T-helper 1 cell treated with Interleukin-12 subunit alpha and Interleukin-12 subunit beta and Interleukin-4 antibody, amounts not matched to agents 30 μg/mL and 1 μg/mL, for 36 hours (primary cell): ENCODE measurements around the gene ETS1.

Experiments
- H3K27ac Mint-ChIP-seq: one replicate; pipeline ENCODE4 v1.8.0; 2021; ENCODE audit warnings: mild to moderate bottlenecking, mixed read lengths
- H3K27me3 Mint-ChIP-seq: one replicate; pipeline ENCODE4 v1.8.0; 2021; ENCODE audit warnings: low read depth, mixed read lengths
- H3K36me3 Mint-ChIP-seq: one replicate; pipeline ENCODE4 v1.8.0; 2021; ENCODE audit warnings: low read depth, mixed read lengths
- H3K4me1 Mint-ChIP-seq: one replicate; pipeline ENCODE4 v1.8.0; 2021; ENCODE audit warnings: low read depth, mixed read lengths
- H3K4me3 Mint-ChIP-seq: one replicate; pipeline ENCODE4 v1.8.0; 2021; ENCODE audit warnings: mild to moderate bottlenecking, moderate library complexity, mixed read lengths
- H3K9me3 Mint-ChIP-seq: one replicate; pipeline ENCODE4 v1.8.0; 2021; ENCODE audit warnings: mixed read lengths

Gene ETS1

GRCh38 chr11:128535468-128536457 lies 51.6 kb downstream of the ETS1 start:
- H3K27ac Mint-ChIP-seq = no peak overlapping the region
- no peak overlapping the region for H3K4me3 Mint-ChIP-seq
- H3K27me3 Mint-ChIP-seq = peaks cover 5% of the 10 kb centered on the region
- H3K9me3 Mint-ChIP-seq = peaks cover 12% of the 10 kb centered on the region
- H3K4me1 Mint-ChIP-seq = peaks cover 9% of the 10 kb centered on the region
- peaks cover 6% of the 10 kb centered on the region for H3K36me3 Mint-ChIP-seq

DNA sequence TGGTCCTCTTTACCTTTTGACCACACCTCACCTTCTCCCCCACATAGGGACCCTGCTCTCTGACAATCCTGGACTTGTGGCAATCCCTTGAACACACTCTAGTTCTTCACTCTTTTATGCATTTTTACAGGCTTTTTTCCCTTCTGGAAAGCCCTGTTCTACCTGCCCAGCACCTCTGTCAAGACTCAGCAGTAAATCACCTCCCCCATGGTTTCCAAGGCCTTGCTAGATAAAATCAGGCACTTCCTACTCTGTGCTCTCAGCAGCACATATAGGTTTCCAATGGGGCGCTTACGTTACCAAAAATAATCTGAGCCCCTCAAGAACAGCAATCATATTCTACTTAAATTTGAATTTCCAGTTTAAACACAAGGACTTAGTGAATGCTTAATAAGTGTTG lies 53.9 kb downstream of the ETS1 start:
- Mint-ChIP-seq H3K27me3 (peaks cover 5% of the 10 kb centered on the region), H3K27ac (no peak overlapping the region), H3K9me3 (peaks cover 12% of the 10 kb centered on the region), H3K36me3 (peaks cover 4% of the 10 kb centered on the region), H3K4me3 (no peak overlapping the region), H3K4me1 (peaks cover 21% of the 10 kb centered on the region)

DNA sequence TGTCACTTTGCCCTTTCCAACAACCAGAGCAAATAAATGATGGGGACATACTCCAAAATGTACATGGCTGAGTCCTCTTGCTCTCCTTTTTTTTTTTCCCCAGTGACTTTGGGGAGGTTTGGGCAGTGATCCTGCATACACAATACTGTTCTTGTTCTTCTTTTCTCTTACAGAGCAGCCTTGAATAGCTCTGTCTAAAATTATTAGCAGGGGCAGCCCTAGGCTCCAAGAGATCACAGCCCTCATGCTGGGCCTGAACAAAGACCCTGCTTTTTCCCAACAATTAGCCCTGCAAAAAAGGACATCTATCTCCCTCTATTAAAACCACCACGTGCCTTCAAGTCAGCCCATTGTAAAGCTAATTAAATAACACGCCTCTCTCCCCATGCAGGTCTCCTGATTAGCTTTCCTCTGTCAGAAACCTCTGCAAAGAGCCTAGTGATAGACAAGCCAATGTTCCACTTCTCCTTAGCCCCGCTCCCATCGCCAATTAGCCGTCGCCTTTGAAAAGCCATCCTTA lies 54.7 kb downstream of the ETS1 start:
- Mint-ChIP-seq H3K36me3 (peaks cover 4% of the 10 kb centered on the region), H3K4me1 (peaks cover 29% of the 10 kb centered on the region), H3K4me3 (no peak overlapping the region), H3K27me3 (peaks cover 5% of the 10 kb centered on the region), H3K27ac (no peak overlapping the region), H3K9me3 (peaks cover 12% of the 10 kb centered on the region)

GRCh38 chr11:128532016-128532571 lies 55.3 kb downstream of the ETS1 start:
- Mint-ChIP-seq H3K36me3 (peaks cover 4% of the 10 kb centered on the region), H3K9me3 (peaks cover 12% of the 10 kb centered on the region), H3K27me3 (peaks cover 5% of the 10 kb centered on the region), H3K27ac (no peak overlapping the region), H3K4me3 (no peak overlapping the region), H3K4me1 (peaks cover 35% of the 10 kb centered on the region)

DNA sequence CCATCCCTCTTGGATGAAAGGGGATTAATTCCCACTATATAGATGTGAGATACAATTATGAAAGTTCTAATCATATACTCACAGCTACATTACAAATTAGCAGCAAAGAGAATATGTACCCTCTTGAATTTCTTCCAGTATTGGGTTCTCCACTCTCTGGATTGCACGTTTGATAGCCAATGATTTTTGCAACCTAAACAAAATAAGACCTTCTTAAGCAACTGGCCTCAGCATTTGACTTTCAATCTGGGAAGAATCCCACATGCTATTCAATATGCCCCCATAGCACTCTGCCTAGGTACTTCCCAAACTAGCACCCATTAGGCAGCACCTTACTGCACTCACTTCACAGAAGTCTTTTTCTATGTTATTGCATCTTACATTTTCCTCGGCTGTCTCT lies 55.8 kb downstream of the ETS1 start:
- H3K4me3 Mint-ChIP-seq = no peak overlapping the region
- peaks cover 12% of the 10 kb centered on the region for H3K9me3 Mint-ChIP-seq
- H3K27ac Mint-ChIP-seq = no peak overlapping the region
- peaks cover 5% of the 10 kb centered on the region for H3K27me3 Mint-ChIP-seq
- H3K4me1 Mint-ChIP-seq = peaks cover 40% of the 10 kb centered on the region
- H3K36me3 Mint-ChIP-seq = peaks cover 4% of the 10 kb centered on the region

GRCh38 chr11:128530118-128531074 lies 57.0 kb downstream of the ETS1 start:
- H3K4me1 Mint-ChIP-seq = peaks cover 49% of the 10 kb centered on the region
- H3K27me3 Mint-ChIP-seq = no peaks in the 10 kb centered on the region
- H3K4me3 Mint-ChIP-seq = no peak overlapping the region
- no peak overlapping the region for H3K27ac Mint-ChIP-seq
- peaks cover 4% of the 10 kb centered on the region for H3K36me3 Mint-ChIP-seq
- H3K9me3 Mint-ChIP-seq = peaks cover 11% of the 10 kb centered on the region

GRCh38 chr11:128528294-128528693 lies 59.1 kb downstream of the ETS1 start:
- Mint-ChIP-seq H3K27ac (peak overlapping the region; percentile 73), H3K4me1 (peaks cover 57% of the 10 kb centered on the region), H3K4me3 (peak overlapping the region; percentile 27), H3K9me3 (no peaks in the 10 kb centered on the region), H3K36me3 (no peaks in the 10 kb centered on the region), H3K27me3 (no peaks in the 10 kb centered on the region)

DNA sequence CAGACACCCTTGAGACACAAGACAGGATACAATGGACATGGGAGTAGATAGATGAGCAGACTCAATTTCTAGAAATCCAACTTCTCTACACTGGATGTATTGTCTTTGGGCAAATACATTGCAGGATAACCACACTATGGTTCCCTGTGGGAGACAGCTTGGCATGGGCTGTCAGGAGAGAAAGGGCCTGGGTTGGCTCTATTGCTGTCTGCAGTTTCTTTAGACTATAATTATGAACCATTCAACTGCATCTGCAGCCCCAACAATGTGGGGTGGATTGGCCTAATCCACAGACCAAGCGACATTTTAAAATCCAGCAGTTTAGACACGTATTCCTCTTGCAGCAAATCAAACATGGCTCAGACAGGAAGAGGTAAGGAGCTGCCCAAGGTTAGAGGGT lies 60.3 kb downstream of the ETS1 start:
- Mint-ChIP-seq H3K4me1 (peaks cover 59% of the 10 kb centered on the region), H3K27me3 (no peaks in the 10 kb centered on the region), H3K36me3 (no peaks in the 10 kb centered on the region), H3K9me3 (no peaks in the 10 kb centered on the region), H3K4me3 (peak overlapping the region; percentile 13), H3K27ac (peak overlapping the region; percentile 97)

DNA sequence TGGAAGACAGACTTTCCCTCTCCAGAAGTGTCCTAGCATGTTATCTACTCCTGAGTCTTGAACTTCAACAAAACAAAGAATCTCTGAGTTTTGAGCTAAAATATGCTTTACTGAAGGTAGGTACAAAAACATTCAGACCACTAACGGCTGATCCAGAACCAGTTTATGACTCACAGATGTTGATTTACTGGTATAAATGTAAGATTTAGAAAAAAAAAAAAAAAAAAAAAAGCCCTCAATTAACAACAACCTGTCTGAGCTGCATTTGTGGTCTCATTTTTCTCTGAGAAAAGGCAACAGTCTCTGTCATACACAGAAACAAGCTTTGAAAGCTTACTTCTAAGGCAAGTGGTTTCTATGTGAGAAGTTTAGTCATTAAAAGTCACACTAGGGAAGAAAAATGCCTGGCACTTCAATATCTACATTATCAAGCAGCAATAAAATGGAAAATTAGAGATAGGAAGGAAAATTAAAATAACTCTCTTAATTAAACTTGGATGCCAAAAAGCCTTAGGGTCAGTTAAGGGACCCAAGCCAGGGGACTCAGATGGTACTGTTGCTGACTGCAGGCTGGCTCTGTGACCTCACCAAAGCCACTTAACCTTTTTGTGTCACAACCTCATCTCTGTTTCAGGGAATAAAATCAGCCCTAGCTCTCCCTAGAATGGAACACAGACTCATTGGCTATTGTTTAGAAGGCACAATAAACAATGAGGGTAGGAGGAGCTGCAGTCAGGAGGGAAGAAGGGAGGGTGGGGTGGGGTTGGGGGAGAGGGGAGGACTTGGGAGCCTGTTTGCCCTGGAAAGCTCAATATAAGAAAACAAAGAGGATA lies 61.7 kb downstream of the ETS1 start:
- H3K4me3 Mint-ChIP-seq = peak overlapping the region; percentile 70
- peak overlapping the region; percentile 97 for H3K27ac Mint-ChIP-seq
- no peaks in the 10 kb centered on the region for H3K9me3 Mint-ChIP-seq
- peaks cover 59% of the 10 kb centered on the region for H3K4me1 Mint-ChIP-seq
- H3K36me3 Mint-ChIP-seq = peaks cover 8% of the 10 kb centered on the region
- H3K27me3 Mint-ChIP-seq = no peaks in the 10 kb centered on the region

DNA sequence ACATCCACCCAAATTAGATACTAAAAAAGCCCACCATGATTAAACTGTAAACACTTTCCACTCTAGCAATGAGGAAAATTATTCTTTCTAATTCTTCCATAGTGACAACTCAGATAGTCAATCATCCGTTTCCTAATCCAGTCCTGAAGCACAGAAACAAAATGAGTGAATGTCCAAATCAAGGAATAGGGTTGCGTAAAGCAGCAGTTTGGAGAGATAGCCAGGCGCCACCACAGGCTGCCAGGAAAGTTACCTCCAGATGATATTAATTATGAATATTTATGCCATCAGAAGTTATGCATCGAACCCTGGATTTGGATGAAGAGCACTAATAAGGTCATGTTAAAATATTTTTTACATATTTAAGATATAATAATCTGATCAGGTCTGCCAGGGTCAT lies 63.2 kb downstream of the ETS1 start:
- H3K4me3 Mint-ChIP-seq = peak overlapping the region; percentile 98
- H3K27ac Mint-ChIP-seq = peak overlapping the region; percentile 97
- H3K36me3 Mint-ChIP-seq = peaks cover 21% of the 10 kb centered on the region
- H3K9me3 Mint-ChIP-seq = no peaks in the 10 kb centered on the region
- H3K27me3 Mint-ChIP-seq = no peaks in the 10 kb centered on the region
- H3K4me1 Mint-ChIP-seq = peaks cover 52% of the 10 kb centered on the region

- no peaks in the 10 kb centered on the region for H3K9me3 Mint-ChIP-seq
- peak overlapping the region; percentile 98 for H3K4me3 Mint-ChIP-seq
- no peaks in the 10 kb centered on the region for H3K27me3 Mint-ChIP-seq
- peaks cover 49% of the 10 kb centered on the region for H3K4me1 Mint-ChIP-seq
- peak overlapping the region; percentile 96 for H3K27ac Mint-ChIP-seq
- H3K36me3 Mint-ChIP-seq = peaks cover 27% of the 10 kb centered on the region
These were observed 63.7 kb downstream of the ETS1 start for GRCh38 chr11:128523641-128524040.

- H3K4me1 Mint-ChIP-seq = peaks cover 45% of the 10 kb centered on the region
- peaks cover 33% of the 10 kb centered on the region for H3K36me3 Mint-ChIP-seq
- H3K27me3 Mint-ChIP-seq = no peaks in the 10 kb centered on the region
- H3K27ac Mint-ChIP-seq = peak overlapping the region; percentile 96
- peak overlapping the region; percentile 98 for H3K4me3 Mint-ChIP-seq
- H3K9me3 Mint-ChIP-seq = no peaks in the 10 kb centered on the region
These were observed 64.3 kb downstream of the ETS1 start for GRCh38 chr11:128522943-128523518.
